GM18499 (cell line): ENCODE results near the gene SNRPF.
"Not testable (repeated sequence)": the region's sequence is repeated elsewhere in the genome, so short reads cannot be mapped to it uniquely, and the experiment has no call there.

ENCODE experiments used
- ATAC-seq: cut with Tn5 transposase; IDR thresholded peaks from one replicate; pipeline ENCODE4 v1.9.1; 2021; ENCODE audit warnings: moderate number of reproducible peaks; ENCODE audit not compliant: insufficient read depth, unreplicated experiment

SNRPF gene

GRCh38 chr12:95858451-95859343 lies at the start of gene SNRPF:
Gene SNRPF (plus strand): TSS chr12:95858952. CDS start chr12:95859074, 122 bp downstream.
- peak; percentile 92 for ATAC-seq

- no peak for ATAC-seq
Observed at GRCh38 chr12:95809000-95809680, 49.6 kb upstream of the SNRPF start.

DNA sequence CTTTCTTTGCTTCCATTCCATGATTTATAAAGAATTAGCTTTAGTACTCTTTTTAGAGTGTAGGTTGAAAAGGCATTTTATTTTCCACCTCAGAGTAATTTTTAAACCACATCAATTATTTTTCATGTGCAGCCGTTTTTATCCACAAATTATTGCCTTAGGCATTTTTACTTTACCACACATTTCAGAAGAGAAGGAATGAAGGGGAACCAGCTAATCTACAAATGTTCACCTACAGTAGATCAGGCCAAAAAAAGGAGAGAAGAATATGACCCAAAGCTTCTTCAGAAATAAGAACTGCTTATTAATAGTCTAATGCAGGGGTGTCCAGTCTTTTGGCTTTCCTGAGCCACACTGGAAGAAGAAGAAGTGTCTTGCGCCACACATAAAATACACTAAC lies 48.3 kb upstream of the SNRPF start:
- no peak for ATAC-seq

DNA sequence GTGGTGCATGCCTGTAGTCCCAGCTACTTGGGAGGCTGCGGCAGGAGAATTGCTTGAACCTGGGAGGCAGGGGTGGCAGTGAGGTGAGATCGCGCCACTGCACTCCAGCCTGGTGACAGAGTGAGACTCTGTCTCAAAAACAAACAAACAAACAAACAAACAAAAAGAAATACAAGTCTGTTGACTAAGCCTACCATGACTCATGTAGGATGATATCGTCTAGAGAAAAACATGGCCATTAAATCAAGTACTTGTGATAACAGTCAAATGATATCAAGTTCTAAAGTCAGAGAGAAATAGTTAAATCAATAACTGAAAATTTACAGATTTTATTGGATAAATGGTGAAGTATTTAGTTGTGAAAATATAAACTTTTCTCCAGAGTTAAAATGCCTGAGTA lies 46.6 kb upstream of the SNRPF start:
- ATAC-seq = not testable (repeated sequence)

DNA sequence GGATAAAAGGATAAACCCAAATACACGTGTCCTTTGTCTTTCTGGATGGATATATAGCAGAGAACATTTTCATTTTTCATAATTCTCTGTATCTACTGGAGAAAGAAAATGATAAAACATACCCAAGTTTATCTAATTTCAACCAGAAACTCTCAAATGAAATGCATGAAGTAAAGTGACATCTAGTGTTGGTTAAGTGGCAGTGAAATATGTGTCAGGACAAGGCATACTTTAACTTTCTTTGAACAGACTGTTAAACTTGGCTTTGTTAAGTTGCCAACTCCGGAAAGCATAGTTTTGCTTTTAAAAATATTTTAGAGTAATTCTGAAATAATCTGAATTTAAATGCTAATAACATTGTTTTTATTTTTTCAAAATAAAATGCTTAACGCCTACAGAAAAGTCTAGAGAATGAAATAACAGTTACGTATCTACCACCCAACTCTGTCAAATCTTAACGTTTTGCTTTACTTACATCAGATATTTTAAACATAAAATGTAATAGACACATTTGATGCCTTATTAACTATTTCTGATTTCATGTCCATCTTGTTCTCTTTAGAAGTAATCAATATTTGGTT lies 43.0 kb upstream of the SNRPF start:
- ATAC-seq = no peak

- ATAC-seq = no peak
Observed at GRCh38 chr12:95820096-95820703, 38.6 kb upstream of the SNRPF start.

- ATAC-seq = no peak
Observed at GRCh38 chr12:95829395-95829794, 29.4 kb upstream of the SNRPF start.

- ATAC-seq = no peak
Observed at GRCh38 chr12:95830335-95831089, 28.2 kb upstream of the SNRPF start.

DNA sequence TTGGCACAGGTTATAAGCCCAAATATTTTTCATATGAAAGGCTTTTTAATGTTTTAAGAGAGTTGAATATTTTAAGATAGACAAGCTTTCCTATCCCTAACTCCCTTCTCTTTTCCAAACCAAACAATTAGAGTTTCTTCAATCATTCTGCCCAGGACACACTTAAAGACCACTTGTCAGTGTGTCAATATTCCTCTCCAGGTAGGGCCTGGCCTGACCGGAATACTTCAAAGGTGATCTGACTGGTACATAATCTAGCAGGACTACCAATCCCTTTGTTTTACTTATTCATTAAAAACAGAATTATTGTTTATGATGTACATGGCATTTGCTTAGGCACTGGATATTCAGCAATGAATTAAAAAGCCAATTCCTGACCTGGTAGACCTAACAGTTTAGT lies 24.2 kb upstream of the SNRPF start:
- no peak for ATAC-seq

- no peak for ATAC-seq
Observed at GRCh38 chr12:95836185-95836609, 22.6 kb upstream of the SNRPF start.

GRCh38 chr12:95836630-95837239 lies 22.0 kb upstream of the SNRPF start:
- no peak for ATAC-seq

DNA sequence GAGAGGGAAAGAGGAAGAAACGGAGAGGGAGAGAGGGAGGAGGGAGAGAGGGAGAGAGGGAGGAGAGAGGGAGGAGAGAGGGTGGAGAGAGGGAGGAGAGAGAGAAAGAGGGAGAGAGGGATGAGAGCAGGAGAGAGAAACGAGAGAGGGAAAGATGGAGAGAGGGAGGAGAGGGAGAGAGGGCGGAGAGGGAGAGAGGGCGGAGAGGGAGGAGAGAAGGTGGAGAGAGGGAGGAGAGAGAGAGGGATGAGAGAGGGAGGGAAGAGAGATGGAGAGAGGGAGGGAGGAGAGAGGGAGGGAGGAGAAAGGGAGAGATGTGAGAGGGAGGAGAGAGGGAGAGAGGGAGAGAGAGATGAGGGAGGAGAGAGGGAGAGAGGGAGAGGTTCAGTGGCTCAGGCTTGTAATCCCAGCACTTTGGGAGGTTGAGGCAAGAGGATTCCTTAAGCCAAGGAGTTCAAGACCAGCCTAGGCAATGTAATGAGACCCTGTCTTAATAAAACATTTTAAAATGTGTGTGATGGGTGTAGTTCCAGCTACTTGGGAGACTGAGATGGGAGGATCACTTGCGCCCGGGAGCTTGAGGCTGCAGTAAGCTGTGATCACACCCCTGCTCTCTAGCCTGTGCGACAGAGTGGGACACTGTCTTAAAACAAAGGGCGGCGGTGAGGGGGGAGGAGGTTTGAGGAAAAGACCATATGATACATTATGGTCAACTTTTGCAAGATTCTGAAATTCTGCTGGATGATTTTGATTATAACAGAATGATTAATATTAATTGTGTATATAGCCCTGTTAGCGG lies 21.3 kb upstream of the SNRPF start:
- no peak for ATAC-seq

DNA sequence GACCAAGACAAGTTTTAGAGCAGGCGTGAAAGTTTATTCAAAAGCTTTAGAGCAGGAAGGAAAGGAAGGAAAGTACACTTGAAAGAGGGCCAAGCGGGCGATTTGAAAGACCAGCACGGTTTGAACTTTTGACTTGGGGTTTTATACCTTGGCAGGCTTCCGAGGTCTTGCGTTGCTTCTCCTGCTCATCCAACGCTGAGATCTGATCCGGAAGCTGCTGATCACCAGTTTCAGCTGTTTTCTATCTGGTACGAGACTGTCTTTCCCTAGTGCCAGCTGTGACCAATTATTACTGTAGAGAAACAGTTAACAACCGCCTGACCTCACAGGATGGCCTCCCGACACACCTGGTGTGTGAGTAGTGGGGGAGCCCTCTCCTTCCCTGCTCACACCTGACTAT lies 20.6 kb upstream of the SNRPF start:
- ATAC-seq = no peak

DNA sequence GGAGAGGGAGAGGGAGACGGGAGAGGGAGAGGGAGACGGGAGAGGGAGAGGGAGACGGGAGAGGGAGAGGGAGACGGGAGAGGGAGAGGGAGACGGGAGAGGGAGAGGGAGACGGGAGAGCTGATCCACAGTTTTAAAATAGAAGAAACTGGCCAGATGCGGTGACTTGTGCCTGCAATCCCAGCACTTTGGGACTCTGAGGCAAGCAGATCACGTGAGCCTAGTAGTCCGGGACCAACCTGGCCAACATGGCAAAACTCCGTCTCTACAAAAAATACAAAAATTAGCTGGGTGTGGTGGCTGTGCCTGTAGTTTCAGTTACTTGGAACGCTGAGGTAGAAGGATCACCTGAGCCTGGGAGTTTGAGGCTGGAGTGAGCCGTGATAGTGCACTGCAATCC lies 16.3 kb upstream of the SNRPF start:
- ATAC-seq = not testable (repeated sequence)

- ATAC-seq = no peak
Observed at GRCh38 chr12:95848575-95849388, 10.0 kb upstream of the SNRPF start.

- no peak for ATAC-seq
Observed at GRCh38 chr12:95851606-95852005, 7.1 kb upstream of the SNRPF start.

GRCh38 chr12:95852133-95852532 lies 6.6 kb upstream of the SNRPF start:
- no peak for ATAC-seq

DNA sequence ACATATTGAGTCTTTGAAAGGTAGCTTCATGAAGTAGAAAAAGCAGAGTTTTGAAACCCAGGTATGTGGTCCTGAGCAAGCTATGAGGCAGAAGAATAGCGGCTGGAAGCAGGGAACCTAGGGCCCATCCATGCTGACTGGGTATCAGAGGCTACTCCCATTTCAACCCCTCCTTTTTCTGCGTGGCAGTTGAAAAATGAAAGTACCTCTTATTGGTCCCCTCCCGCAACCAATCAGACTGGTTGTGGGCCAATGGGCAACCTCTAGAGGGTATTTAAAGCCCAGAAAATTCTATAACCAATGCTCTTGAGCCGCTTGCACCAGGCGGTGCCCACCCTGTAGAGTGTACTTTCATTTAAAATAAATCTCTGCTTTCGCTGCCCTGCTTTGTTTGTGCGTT lies 1.6 kb upstream of the SNRPF start:
- ATAC-seq = no peak
